22Rv1 (cell line): ENCODE measurements around the gene STAMBPL1.

Experiments
- H3K27ac ChIP-seq: fragments of 450-650 bp; 2 replicates; pipeline ENCODE4 v1.5.1; 2017
- ZFX ChIP-seq: fragments of 450-650 bp; IDR thresholded peaks from 2 replicates; pipeline ENCODE4 v1.6.1; 2017; ENCODE audit warnings: antibody characterized with exemption, borderline replicate concordance
- TF ChIP-seq, protein P1 (sequence below): fragments of 450-650 bp; IDR thresholded peaks from 2 replicates; pipeline ENCODE4 v1.5.1; 2017; ENCODE audit warnings: mild to moderate bottlenecking

The STAMBPL1 gene

DNA sequence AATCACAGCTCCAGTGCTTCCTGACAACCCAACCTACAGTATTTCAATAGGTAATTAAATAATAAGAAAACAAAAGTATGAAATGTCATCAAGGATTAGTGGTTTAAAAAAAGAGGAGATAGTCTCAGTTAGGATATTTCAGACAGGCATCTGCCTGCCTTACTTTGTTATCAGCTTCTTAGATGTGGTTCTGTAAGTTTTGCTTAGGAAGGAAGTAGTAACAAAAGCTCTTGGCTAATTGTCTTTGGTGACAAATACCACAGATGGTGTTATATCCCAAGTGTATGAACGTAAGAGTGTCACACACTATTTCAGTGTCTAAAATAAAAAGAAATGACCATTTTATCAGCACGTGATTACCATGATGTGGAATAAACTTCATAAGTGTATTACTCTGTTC, 82.3 kb downstream of the STAMBPL1 start:
- no peak overlapping the region for H3K27ac ChIP-seq
- no peak for TF ChIP-seq ZFX
- TF ChIP-seq, protein P1, sequence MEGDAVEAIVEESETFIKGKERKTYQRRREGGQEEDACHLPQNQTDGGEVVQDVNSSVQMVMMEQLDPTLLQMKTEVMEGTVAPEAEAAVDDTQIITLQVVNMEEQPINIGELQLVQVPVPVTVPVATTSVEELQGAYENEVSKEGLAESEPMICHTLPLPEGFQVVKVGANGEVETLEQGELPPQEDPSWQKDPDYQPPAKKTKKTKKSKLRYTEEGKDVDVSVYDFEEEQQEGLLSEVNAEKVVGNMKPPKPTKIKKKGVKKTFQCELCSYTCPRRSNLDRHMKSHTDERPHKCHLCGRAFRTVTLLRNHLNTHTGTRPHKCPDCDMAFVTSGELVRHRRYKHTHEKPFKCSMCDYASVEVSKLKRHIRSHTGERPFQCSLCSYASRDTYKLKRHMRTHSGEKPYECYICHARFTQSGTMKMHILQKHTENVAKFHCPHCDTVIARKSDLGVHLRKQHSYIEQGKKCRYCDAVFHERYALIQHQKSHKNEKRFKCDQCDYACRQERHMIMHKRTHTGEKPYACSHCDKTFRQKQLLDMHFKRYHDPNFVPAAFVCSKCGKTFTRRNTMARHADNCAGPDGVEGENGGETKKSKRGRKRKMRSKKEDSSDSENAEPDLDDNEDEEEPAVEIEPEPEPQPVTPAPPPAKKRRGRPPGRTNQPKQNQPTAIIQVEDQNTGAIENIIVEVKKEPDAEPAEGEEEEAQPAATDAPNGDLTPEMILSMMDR = no peak

DNA sequence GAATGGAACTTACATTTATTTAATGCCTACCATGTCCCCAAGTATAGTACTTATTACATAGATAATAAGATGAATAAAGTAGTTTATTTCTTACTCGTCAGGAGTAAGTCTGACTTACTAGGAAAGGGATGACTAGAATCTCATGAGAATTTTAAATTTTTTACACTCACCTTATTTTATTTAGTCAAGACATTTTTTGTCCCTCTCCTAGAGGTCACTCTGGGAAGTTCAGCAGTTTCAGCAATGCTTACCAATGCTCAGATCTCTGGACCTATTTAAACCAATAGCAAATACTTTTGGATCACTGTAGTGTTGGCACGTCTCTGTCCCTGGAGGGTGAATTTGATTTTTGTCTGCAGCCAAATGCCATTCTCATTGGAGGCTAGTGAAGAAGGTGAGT, 83.3 kb downstream of the STAMBPL1 start:
- TF ChIP-seq, protein P1 = no peak
- no peak for TF ChIP-seq ZFX
- no peak overlapping the region for H3K27ac ChIP-seq

DNA sequence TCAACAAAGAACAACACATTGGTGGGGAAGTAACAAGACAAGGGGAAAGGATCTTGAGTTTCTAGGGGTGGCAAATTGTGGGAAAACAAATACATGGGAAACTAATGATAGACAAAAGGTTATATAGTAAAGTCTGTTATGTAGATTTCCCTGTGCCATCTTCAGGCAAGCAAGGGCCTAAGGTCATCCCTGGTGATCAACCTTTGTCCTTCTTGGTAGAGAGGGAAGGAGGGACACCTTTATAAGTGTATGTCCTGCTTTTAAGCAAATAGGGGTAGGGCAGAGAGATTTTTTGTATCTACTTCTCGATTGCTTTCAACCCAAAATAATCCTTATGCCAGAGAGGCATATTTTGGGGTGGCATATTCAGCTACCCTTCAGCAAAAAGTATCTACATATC, 84.3 kb downstream of the STAMBPL1 start:
- H3K27ac ChIP-seq = no peak overlapping the region
- TF ChIP-seq, protein P1 = no peak
- no peak for TF ChIP-seq ZFX

DNA sequence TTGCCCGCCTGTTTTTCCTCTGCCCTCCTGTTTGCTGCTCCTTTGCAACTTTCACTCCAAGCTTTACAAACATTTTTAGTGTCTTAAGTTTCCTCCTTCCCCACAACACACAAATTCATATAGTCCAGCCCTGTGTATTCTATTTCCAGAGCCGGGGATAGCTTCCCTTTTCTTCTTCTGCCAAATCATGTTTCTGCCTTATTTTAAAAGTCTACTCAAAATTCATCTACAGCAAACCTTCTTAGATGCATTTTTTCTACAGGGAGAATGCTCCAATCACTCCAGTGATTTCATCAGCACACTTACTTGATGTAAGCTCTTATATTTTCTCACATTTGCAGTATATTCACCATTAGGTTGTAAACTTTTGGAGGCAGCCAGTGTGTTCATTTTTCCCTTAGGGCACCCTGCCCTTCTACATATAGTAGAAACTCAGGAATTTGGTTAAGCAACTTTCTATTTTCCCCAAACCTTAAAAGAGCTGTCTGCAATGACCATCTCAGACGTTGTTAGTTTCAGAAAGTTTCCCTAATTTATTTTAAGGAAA, 84.9 kb downstream of the STAMBPL1 start:
- H3K27ac ChIP-seq = no peak overlapping the region
- TF ChIP-seq ZFX = no peak
- TF ChIP-seq, protein P1 = no peak

DNA sequence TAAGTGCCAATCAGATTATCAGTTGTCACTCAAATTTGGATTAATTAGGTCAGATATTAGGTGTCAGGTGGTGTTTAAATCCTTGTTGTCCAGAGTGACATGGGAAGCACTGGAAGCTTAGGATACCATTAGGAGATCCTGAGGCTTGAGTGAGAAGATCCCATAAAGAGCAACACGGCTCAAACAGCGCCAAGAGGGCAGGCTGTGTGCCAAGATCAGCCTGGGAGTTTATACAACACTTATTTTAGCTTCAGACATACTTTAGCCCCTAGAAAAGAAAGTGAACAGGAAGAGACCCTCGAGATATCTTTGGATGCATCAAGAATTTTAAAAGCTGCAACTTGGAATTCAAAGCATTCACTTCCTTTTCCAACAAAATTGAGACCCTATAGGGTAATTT, 86.8 kb downstream of the STAMBPL1 start:
- H3K27ac ChIP-seq = no peak overlapping the region
- TF ChIP-seq, protein P1 = no peak
- no peak for TF ChIP-seq ZFX

DNA sequence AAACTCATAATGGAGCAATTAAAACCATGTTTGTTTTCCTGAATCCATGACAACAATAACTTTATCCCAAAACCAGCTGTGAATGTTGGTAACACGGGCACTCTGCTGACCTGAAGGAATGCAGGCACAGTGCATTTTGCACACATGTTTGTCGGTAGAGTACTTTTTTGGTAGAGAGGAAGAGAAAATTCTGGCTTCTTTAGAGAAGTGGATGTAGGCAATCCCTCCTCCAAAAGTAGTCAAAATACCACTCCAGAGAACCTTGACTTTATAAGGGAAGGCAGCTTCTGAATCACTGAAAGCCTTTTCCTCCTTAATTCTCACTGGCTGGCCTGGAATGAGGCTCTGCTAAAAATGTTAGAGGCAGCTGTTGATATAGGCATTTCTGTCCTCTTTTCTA, 88.3 kb downstream of the STAMBPL1 start:
- no peak overlapping the region for H3K27ac ChIP-seq
- TF ChIP-seq ZFX = no peak
- TF ChIP-seq, protein P1 = no peak

DNA sequence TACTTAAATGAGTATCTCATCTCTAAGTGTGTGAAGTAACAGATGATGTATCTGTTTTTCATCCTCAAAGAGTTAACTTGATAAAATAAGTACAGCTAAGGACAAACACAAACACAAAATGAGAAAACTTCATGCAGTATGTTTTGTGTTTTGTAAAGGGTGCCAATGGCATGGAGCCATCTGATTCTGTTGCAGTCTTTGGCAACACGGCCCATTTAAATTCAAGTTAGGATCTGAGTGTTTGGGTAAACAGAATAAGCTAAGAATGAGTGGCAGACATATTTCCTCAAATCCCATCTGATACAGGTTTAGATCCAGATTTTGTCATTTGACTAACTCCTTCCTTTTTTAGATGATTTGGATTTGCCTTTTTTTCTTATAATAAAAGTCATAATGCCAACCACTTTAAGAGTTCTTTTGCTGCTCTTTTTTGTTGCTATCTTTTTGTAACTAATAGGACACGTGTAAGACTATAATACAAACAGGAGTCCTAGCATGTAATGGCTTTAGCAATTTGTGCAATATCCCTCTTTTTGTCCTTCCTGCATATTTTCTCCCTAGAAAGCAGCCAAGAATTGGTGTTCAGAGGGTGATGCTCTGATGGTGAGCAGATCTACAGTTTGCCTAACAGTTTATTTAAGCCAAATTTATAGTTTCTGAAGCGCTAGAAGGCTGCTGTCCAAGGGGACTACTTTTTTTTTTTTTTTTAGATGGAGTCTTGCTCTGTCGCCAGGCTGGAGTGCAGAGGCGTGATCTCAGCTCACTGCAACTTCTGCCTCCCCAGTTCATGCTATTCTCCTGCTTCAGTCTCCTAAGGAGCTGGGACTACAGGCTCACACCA, 91.4 kb downstream of the STAMBPL1 start:
- H3K27ac ChIP-seq = no peak overlapping the region
- TF ChIP-seq ZFX = no peak
- TF ChIP-seq, protein P1 = no peak
